ENCODE results near the gene LACC1. TPM values are rescaled to one million over a fixed set of nuclear protein-coding genes. Genes with fewer than 3 reads are reported as not detected.

LACC1 gene
- total and polyA plus RNA-seq, 12 donors: 3.1 to 21.6 (median 11.2) TPM

DNA sequence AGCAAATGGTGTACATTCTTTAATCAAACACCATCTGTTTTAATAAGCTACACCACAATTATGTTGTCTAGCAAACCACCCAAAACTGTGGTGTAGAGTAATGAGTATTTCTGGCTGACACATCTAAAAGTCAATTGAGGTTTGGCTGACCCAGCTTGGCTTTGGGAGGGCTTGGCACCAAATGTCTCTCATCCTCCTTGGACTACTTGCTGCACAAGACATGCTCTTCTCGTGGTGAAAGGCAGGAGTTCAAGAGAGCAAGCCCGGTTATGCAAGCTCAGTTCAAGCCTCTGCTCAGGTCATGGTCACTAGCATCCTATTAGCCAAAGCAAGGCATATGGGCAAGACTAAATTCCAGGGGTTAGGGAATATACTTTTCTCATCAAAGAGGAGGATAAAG is 37.1 kb downstream of the LACC1 start:
- Histone ChIP-seq H3K9me3 (replicated peaks in 1 of 3) (no peaks in the 10 kb centered on the region), H3K27me3 (no peaks in the 10 kb centered on the region), H3K36me3 (replicated peaks in 1 of 2) (no peaks in the 10 kb centered on the region), H3K4me3 (no peak overlapping the region), H3K27ac (no peak overlapping the region), H3K4me1 (replicated peaks in 1 of 2) (no peaks in the 10 kb centered on the region)
- WGBS, 4 donors: 9 to 55% (median 25%) methylated on average over 2 of the region's 2 CpGs
- intact Hi-C loops (cut with DNase I): loop anchor here in 1 of 2 donors (10.0 kb wide), 1 partner anchor 548 kb away; no protein-coding TSS in a partner anchor
- no peak for DNase-seq
- TF ChIP-seq, protein P1, sequence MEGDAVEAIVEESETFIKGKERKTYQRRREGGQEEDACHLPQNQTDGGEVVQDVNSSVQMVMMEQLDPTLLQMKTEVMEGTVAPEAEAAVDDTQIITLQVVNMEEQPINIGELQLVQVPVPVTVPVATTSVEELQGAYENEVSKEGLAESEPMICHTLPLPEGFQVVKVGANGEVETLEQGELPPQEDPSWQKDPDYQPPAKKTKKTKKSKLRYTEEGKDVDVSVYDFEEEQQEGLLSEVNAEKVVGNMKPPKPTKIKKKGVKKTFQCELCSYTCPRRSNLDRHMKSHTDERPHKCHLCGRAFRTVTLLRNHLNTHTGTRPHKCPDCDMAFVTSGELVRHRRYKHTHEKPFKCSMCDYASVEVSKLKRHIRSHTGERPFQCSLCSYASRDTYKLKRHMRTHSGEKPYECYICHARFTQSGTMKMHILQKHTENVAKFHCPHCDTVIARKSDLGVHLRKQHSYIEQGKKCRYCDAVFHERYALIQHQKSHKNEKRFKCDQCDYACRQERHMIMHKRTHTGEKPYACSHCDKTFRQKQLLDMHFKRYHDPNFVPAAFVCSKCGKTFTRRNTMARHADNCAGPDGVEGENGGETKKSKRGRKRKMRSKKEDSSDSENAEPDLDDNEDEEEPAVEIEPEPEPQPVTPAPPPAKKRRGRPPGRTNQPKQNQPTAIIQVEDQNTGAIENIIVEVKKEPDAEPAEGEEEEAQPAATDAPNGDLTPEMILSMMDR (IDR thresholded peaks at IDR 0.05): no peak
- TF ChIP-seq POLR2A (IDR thresholded peaks at IDR 0.05): no peak

DNA sequence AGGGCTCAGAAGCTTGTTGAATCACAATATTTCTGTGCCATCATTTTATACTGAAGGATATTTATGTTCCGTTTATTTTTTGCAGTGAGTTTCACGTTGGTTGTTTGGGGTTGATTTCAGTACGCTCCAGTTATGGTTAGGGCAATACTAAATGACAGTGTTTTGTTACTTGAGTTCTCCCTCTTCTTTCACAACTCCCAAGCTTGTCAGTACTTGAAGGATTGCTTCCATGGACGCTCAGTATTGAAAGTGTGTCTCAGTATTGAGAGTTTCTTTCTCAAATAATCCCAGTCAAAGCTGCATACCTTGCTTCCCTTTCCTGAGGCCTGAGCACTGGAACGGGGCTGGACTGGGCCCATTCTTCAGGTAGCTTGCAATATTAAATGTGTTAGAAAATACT is 38.9 kb downstream of the LACC1 start:
- Histone ChIP-seq H3K9me3 (replicated peaks in 1 of 3) (no peaks in the 10 kb centered on the region), H3K36me3 (replicated peaks in 1 of 2) (no peaks in the 10 kb centered on the region), H3K4me3 (no peak overlapping the region), H3K4me1 (replicated peaks in 1 of 2) (no peaks in the 10 kb centered on the region), H3K27ac (no peak overlapping the region), H3K27me3 (no peaks in the 10 kb centered on the region)
- intact Hi-C loops (cut with DNase I): loop anchor here in 1 of 2 donors (10.0 kb wide), 1 partner anchor 546 kb away; no protein-coding TSS in a partner anchor
- DNase-seq: no peak
- WGBS, 4 donors: 65 to 82% (median 74%) methylated on average over 5 of the region's 5 CpGs
- no peak for TF ChIP-seq POLR2A (IDR thresholded peaks at IDR 0.05)
- TF ChIP-seq, protein P1 (IDR thresholded peaks at IDR 0.05): no peak

DNA sequence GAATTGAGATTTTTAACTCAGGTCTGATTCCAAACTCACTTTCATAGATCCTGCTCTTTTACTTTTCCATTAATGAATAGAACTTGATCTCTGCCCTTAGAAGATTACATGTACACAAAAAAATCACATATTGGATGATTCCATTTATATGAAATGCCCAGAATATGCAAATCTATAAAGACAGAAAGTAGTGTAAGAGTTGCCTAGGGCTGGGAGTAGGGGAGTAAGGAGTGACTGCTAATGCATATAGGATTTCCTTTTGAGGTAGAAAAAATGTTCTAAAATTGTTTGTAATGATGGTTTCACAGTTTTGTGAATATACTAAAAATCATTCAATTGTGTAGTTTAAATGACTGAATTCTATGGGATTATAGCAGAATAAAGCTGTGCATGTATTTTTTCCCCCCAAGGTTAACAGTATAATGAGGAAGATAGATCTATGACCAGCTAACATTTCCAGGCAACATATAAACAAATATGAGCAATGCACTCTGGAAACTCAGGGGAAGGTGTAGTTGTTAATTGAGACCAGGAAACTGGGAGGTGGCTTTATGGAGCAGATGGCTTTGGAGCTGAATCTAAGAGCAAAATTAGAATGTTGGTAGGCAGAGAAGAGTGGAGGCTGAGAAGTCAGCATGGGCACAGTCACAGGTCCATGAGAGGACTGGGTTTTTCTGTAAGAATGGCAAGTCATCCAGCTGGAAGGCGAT is 41.4 kb downstream of the LACC1 start:
- no peak for DNase-seq
- H3K4me1 ChIP-seq (replicated peaks in 1 of 2): no peaks in the 10 kb centered on the region
- no peak overlapping the region for H3K27ac ChIP-seq
- intact Hi-C loops (cut with DNase I): no loop called here
- no peaks in the 10 kb centered on the region for H3K27me3 ChIP-seq
- no peaks in the 10 kb centered on the region for H3K9me3 ChIP-seq (replicated peaks in 1 of 3)
- WGBS, 4 donors: 93 to 100% (median 98%) methylated on average over 1 of the region's 1 CpG
- no peak overlapping the region for H3K4me3 ChIP-seq
- H3K36me3 ChIP-seq (replicated peaks in 1 of 2): no peaks in the 10 kb centered on the region
- TF ChIP-seq, protein P1 (IDR thresholded peaks at IDR 0.05): no peak
- no peak for TF ChIP-seq POLR2A (IDR thresholded peaks at IDR 0.05)

DNA sequence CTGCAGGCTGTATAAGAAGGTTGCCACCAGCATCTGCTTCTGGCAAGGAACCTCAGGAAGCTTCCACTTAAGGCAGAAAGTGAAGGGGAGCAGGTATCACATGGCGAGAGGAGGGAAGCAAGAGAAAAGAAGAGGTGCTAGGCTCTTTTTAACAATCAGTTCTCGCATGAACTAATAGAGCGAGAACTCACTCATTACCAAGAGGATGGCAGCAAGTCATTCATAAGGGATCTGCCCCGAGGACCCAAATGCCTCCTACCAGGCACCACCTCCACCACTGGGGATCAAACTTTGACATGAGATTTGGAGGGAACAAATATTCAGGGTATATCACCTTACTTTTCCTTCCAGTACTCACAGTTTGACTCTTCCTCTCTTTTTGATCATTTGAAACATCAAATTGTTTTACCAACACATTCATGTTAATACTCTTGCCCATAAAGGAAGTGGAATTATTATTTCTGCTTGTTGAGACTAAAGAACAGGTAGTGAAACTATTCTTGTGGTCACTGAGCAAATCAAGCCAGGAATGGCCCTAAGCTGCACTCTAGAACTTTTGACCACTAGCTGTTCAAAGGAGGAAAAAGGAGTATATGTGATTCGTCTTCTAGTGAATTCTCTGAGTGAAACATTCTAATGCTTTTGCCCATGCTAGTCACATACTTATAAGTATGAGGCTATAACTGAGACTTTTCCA is 45.0 kb downstream of the LACC1 start:
- no peak for DNase-seq
- intact Hi-C loops (cut with DNase I): no loop called here
- no peaks in the 10 kb centered on the region for H3K36me3 ChIP-seq (replicated peaks in 1 of 2)
- H3K27ac ChIP-seq: no peak overlapping the region
- no peaks in the 10 kb centered on the region for H3K27me3 ChIP-seq
- TF ChIP-seq POLR2A (IDR thresholded peaks at IDR 0.05): no peak
- TF ChIP-seq, protein P1 (IDR thresholded peaks at IDR 0.05): no peak
- 80 to 96% (median 88%) methylated on average over 5 of the region's 5 CpGs for WGBS, 4 donors
- H3K4me1 ChIP-seq (replicated peaks in 1 of 2): no peaks in the 10 kb centered on the region
- H3K4me3 ChIP-seq: no peak overlapping the region
- H3K9me3 ChIP-seq (replicated peaks in 1 of 3): no peaks in the 10 kb centered on the region
